ENCODE results near the gene PHTF2.
"Not testable (repeated sequence)": the region's sequence is repeated elsewhere in the genome, so short reads cannot be mapped to it uniquely, and the experiment has no call there.

The PHTF2 gene

GRCh38 chr7:77783545-77783944 is 15.0 kb upstream of the PHTF2 start:
- no peak overlapping the region for H3K27ac Mint-ChIP-seq
- no peak for DNase-seq
- ATAC-seq = no peak
- peaks cover 8% of the 10 kb centered on the region for H3K9me3 Mint-ChIP-seq
- H3K36me3 Mint-ChIP-seq (ENCODE audit: low read depth) = peaks cover 40% of the 10 kb centered on the region
- no peaks in the 10 kb centered on the region for H3K27me3 Mint-ChIP-seq
- H3K4me1 Mint-ChIP-seq = peaks cover 2% of the 10 kb centered on the region
- no peak overlapping the region for H3K4me3 Mint-ChIP-seq

- not testable (repeated sequence) for H3K4me1 Mint-ChIP-seq, H3K27me3 Mint-ChIP-seq, ATAC-seq, H3K27ac Mint-ChIP-seq, DNase-seq, H3K9me3 Mint-ChIP-seq, H3K4me3 Mint-ChIP-seq
- peaks cover 37% of the 10 kb centered on the region for H3K36me3 Mint-ChIP-seq (ENCODE audit: low read depth)
Measured at GRCh38 chr7:77784426-77784825, 14.1 kb upstream of the PHTF2 start.

GRCh38 chr7:77786018-77786417 is 12.6 kb upstream of the PHTF2 start:
- H3K4me3 Mint-ChIP-seq = no peak overlapping the region
- no peak for ATAC-seq
- no peak for DNase-seq
- no peaks in the 10 kb centered on the region for H3K27me3 Mint-ChIP-seq
- H3K36me3 Mint-ChIP-seq (ENCODE audit: low read depth) = peaks cover 28% of the 10 kb centered on the region
- H3K27ac Mint-ChIP-seq = no peak overlapping the region
- H3K4me1 Mint-ChIP-seq = peaks cover 2% of the 10 kb centered on the region
- H3K9me3 Mint-ChIP-seq = peaks cover 8% of the 10 kb centered on the region

GRCh38 chr7:77786741-77787140 is 11.8 kb upstream of the PHTF2 start:
- H3K27ac Mint-ChIP-seq = no peak overlapping the region
- peaks cover 8% of the 10 kb centered on the region for H3K9me3 Mint-ChIP-seq
- H3K27me3 Mint-ChIP-seq = no peaks in the 10 kb centered on the region
- DNase-seq = no peak
- ATAC-seq = no peak
- H3K4me1 Mint-ChIP-seq = peaks cover 2% of the 10 kb centered on the region
- H3K36me3 Mint-ChIP-seq (ENCODE audit: low read depth) = peaks cover 27% of the 10 kb centered on the region
- no peak overlapping the region for H3K4me3 Mint-ChIP-seq

GRCh38 chr7:77788327-77788902 is 10.2 kb upstream of the PHTF2 start:
- ATAC-seq (no peak), DNase-seq (no peak)
- H3K9me3 Mint-ChIP-seq = peaks cover 8% of the 10 kb centered on the region
- H3K4me1 Mint-ChIP-seq = peaks cover 2% of the 10 kb centered on the region
- no peaks in the 10 kb centered on the region for H3K27me3 Mint-ChIP-seq
- H3K36me3 Mint-ChIP-seq (ENCODE audit: low read depth) = peaks cover 22% of the 10 kb centered on the region
- H3K27ac Mint-ChIP-seq = no peak overlapping the region
- H3K4me3 Mint-ChIP-seq = no peak overlapping the region

- Mint-ChIP-seq H3K9me3 (no peaks in the 10 kb centered on the region), H3K27me3 (no peaks in the 10 kb centered on the region), H3K27ac (no peak overlapping the region), H3K36me3 (ENCODE audit: low read depth) (peaks cover 14% of the 10 kb centered on the region), H3K4me3 (no peak overlapping the region), H3K4me1 (peaks cover 17% of the 10 kb centered on the region)
- ATAC-seq = no peak
- no peak for DNase-seq
Measured at GRCh38 chr7:77791336-77791735, 7.2 kb upstream of the PHTF2 start.

GRCh38 chr7:77791956-77792355 is 6.6 kb upstream of the PHTF2 start:
- H3K36me3 Mint-ChIP-seq (ENCODE audit: low read depth) = peaks cover 11% of the 10 kb centered on the region
- peaks cover 23% of the 10 kb centered on the region for H3K4me1 Mint-ChIP-seq
- ATAC-seq (no peak), DNase-seq (no peak)
- no peaks in the 10 kb centered on the region for H3K27me3 Mint-ChIP-seq
- no peak overlapping the region for H3K27ac Mint-ChIP-seq
- H3K4me3 Mint-ChIP-seq = no peak overlapping the region
- H3K9me3 Mint-ChIP-seq = no peaks in the 10 kb centered on the region

- H3K9me3 Mint-ChIP-seq = no peaks in the 10 kb centered on the region
- no peak overlapping the region for H3K4me3 Mint-ChIP-seq
- peaks cover 34% of the 10 kb centered on the region for H3K4me1 Mint-ChIP-seq
- H3K36me3 Mint-ChIP-seq (ENCODE audit: low read depth) = peaks cover 16% of the 10 kb centered on the region
- no peak overlapping the region for H3K27ac Mint-ChIP-seq
- no peaks in the 10 kb centered on the region for H3K27me3 Mint-ChIP-seq
- ATAC-seq (no peak), DNase-seq (no peak)
Measured at GRCh38 chr7:77794000-77794399, 4.6 kb upstream of the PHTF2 start.

GRCh38 chr7:77796109-77796508 is 2.5 kb upstream of the PHTF2 start:
- Mint-ChIP-seq H3K4me1 (peaks cover 51% of the 10 kb centered on the region), H3K27ac (no peak overlapping the region), H3K27me3 (no peaks in the 10 kb centered on the region), H3K36me3 (ENCODE audit: low read depth) (peaks cover 20% of the 10 kb centered on the region), H3K9me3 (no peaks in the 10 kb centered on the region), H3K4me3 (peak overlapping the region; percentile 97)
- ATAC-seq = no peak
- no peak for DNase-seq

- no peak for DNase-seq
- no peaks in the 10 kb centered on the region for H3K9me3 Mint-ChIP-seq
- no peaks in the 10 kb centered on the region for H3K27me3 Mint-ChIP-seq
- peaks cover 59% of the 10 kb centered on the region for H3K4me1 Mint-ChIP-seq
- peak overlapping the region; percentile 97 for H3K4me3 Mint-ChIP-seq
- H3K27ac Mint-ChIP-seq = peak overlapping the region; percentile 95
- peaks cover 21% of the 10 kb centered on the region for H3K36me3 Mint-ChIP-seq (ENCODE audit: low read depth)
- ATAC-seq = no peak
Measured at GRCh38 chr7:77796960-77797359, 1.6 kb upstream of the PHTF2 start.

GRCh38 chr7:77797734-77798393 is 709 bp upstream of the PHTF2 start:
- Mint-ChIP-seq H3K36me3 (ENCODE audit: low read depth) (peaks cover 21% of the 10 kb centered on the region), H3K4me1 (peaks cover 68% of the 10 kb centered on the region), H3K27me3 (no peaks in the 10 kb centered on the region), H3K9me3 (no peaks in the 10 kb centered on the region), H3K4me3 (peak overlapping the region; percentile 97), H3K27ac (peak overlapping the region; percentile 95)
- DNase-seq = no peak
- ATAC-seq = peak; percentile 34

- Mint-ChIP-seq H3K27ac (peak overlapping the region; percentile 95), H3K27me3 (no peaks in the 10 kb centered on the region), H3K9me3 (no peaks in the 10 kb centered on the region), H3K4me3 (peak overlapping the region; percentile 97), H3K4me1 (peaks cover 78% of the 10 kb centered on the region), H3K36me3 (ENCODE audit: low read depth) (peaks cover 16% of the 10 kb centered on the region)
- peak; percentile 35 for DNase-seq
- no peak for ATAC-seq
Measured at GRCh38 chr7:77799078-77799964, 748 bp downstream of the PHTF2 start.

GRCh38 chr7:77800158-77800557 is 1.6 kb downstream of the PHTF2 start:
- H3K9me3 Mint-ChIP-seq = peaks cover 8% of the 10 kb centered on the region
- ATAC-seq (no peak), DNase-seq (no peak)
- peak overlapping the region; percentile 97 for H3K4me3 Mint-ChIP-seq
- H3K36me3 Mint-ChIP-seq (ENCODE audit: low read depth) = peaks cover 20% of the 10 kb centered on the region
- peaks cover 79% of the 10 kb centered on the region for H3K4me1 Mint-ChIP-seq
- peak overlapping the region; percentile 85 for H3K27ac Mint-ChIP-seq
- no peaks in the 10 kb centered on the region for H3K27me3 Mint-ChIP-seq

GRCh38 chr7:77800730-77801129 is 2.2 kb downstream of the PHTF2 start:
- no peak for ATAC-seq
- DNase-seq = no peak
- peak overlapping the region; percentile 53 for H3K27ac Mint-ChIP-seq
- peaks cover 22% of the 10 kb centered on the region for H3K36me3 Mint-ChIP-seq (ENCODE audit: low read depth)
- no peaks in the 10 kb centered on the region for H3K27me3 Mint-ChIP-seq
- H3K4me1 Mint-ChIP-seq = peaks cover 81% of the 10 kb centered on the region
- H3K4me3 Mint-ChIP-seq = peak overlapping the region; percentile 97
- peaks cover 13% of the 10 kb centered on the region for H3K9me3 Mint-ChIP-seq
